ENCODE results near the gene C20orf144. TPM values are rescaled to one million over a fixed set of nuclear protein-coding genes. Genes with fewer than 3 reads are reported as not detected.

Gene C20orf144
- total and polyA plus RNA-seq, 9 donors: 0.05 to 0.46 TPM; not detected in 7

DNA sequence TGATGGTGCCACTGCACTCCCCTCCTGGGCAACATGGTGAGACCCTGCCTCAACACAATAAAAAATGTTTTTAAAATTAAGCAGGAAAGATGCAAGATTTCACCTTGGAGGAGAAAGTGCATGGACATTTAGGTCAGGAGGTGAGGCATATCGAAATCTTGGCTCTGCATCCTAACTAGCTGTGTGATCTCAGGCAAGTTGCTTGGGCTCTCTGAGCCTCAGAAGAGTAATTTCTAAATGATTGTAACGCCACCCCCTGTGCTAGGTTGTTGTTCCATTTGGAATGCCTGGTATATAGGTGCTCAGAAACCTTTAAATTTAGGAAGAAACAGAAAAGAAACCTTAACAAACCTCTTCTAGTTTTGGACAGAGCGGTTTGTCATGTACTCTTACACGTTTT, 35.9 kb upstream of the C20orf144 start:
- 94 to 95% (median 95%) methylated on average over 4 of the region's 4 CpGs for WGBS, 3 donors
- Histone ChIP-seq H3K4me3 (no peak overlapping the region), H3K27me3 (no peaks in the 10 kb centered on the region), H3K9me3 (no peaks in the 10 kb centered on the region), H3K4me1 (ENCODE audit: insufficient read depth) (no peaks in the 10 kb centered on the region), H3K36me3 (no peaks in the 10 kb centered on the region), H3K27ac (no peak overlapping the region)
- intact Hi-C loops (cut with DNase I): no loop called here
- TF ChIP-seq CTCF (IDR thresholded peaks at IDR 0.05): no peak
- no peak for TF ChIP-seq POLR2A (IDR thresholded peaks at IDR 0.05)
- TF ChIP-seq EP300 (IDR thresholded peaks at IDR 0.05): no peak
- DNase-seq: no peak

GRCh38 chr20:33627577-33628216, 34.4 kb upstream of the C20orf144 start:
- H3K27me3 ChIP-seq: no peaks in the 10 kb centered on the region
- no peaks in the 10 kb centered on the region for H3K9me3 ChIP-seq
- WGBS, 3 donors: 97 to 99% (median 99%) methylated on average over 4 of the region's 4 CpGs
- no peak for DNase-seq
- no peak overlapping the region for H3K4me3 ChIP-seq
- no peaks in the 10 kb centered on the region for H3K36me3 ChIP-seq
- no peak overlapping the region for H3K27ac ChIP-seq
- no peaks in the 10 kb centered on the region for H3K4me1 ChIP-seq (ENCODE audit: insufficient read depth)
- intact Hi-C loops (cut with DNase I): no loop called here
- no peak for TF ChIP-seq EP300 (IDR thresholded peaks at IDR 0.05)
- TF ChIP-seq CTCF (IDR thresholded peaks at IDR 0.05): no peak
- TF ChIP-seq POLR2A (IDR thresholded peaks at IDR 0.05): no peak

DNA sequence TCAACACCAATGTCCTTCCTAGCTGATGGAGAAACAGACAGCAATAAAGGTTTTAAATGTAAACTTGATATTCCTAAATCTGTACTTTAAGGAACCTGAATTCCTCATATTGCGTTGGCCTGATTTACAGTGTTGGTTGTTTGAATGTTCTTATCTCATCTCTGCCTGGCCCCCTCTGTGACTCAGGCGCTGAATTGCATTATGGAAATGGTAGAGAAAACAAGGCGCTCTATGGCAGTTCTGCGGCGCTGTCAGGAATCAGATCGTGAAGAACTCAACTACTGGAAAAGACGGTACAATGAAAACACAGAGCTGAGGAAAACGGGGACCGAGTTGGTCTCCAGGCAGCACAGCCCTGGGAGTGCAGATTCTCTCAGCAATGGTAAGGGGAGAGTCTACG, 32.6 kb upstream of the C20orf144 start:
- no peaks in the 10 kb centered on the region for H3K36me3 ChIP-seq
- no peak overlapping the region for H3K27ac ChIP-seq
- TF ChIP-seq CTCF (IDR thresholded peaks at IDR 0.05): no peak
- no peak for TF ChIP-seq EP300 (IDR thresholded peaks at IDR 0.05)
- TF ChIP-seq POLR2A (IDR thresholded peaks at IDR 0.05): no peak
- intact Hi-C loops (cut with DNase I): no loop called here
- H3K9me3 ChIP-seq: no peaks in the 10 kb centered on the region
- no peaks in the 10 kb centered on the region for H3K27me3 ChIP-seq
- no peak overlapping the region for H3K4me3 ChIP-seq
- H3K4me1 ChIP-seq (ENCODE audit: insufficient read depth): no peaks in the 10 kb centered on the region
- WGBS, 3 donors: 92 to 95% (median 94%) methylated on average over 10 of the region's 10 CpGs
- DNase-seq: no peak

GRCh38 chr20:33629979-33630378, 32.1 kb upstream of the C20orf144 start:
- intact Hi-C loops (cut with DNase I): no loop called here
- TF ChIP-seq EP300 (IDR thresholded peaks at IDR 0.05): no peak
- no peak for TF ChIP-seq CTCF (IDR thresholded peaks at IDR 0.05)
- no peak for TF ChIP-seq POLR2A (IDR thresholded peaks at IDR 0.05)
- no peaks in the 10 kb centered on the region for H3K36me3 ChIP-seq

More at GRCh38 chr20:33629979-33630378, 32.1 kb upstream of the C20orf144 start:
- DNase-seq: no peak
- 84 to 89% (median 86%) methylated on average over 5 of the region's 5 CpGs for WGBS, 3 donors
- no peak overlapping the region for H3K27ac ChIP-seq
- no peak overlapping the region for H3K4me3 ChIP-seq
- no peaks in the 10 kb centered on the region for H3K4me1 ChIP-seq (ENCODE audit: insufficient read depth)
- H3K27me3 ChIP-seq: no peaks in the 10 kb centered on the region
- no peaks in the 10 kb centered on the region for H3K9me3 ChIP-seq
